Amygdala (tissue), 56 donors: ENCODE results near the gene AFAP1.

ENCODE experiments used
- DNase-seq, 56 donors: peaks; one replicate each; lab custom pipeline; 2025; lab: John Stamatoyannopoulos, UW

AFAP1 gene

GRCh38 chr4:7777871-7778509 lies 161.7 kb downstream of the AFAP1 start:
- no peak for DNase-seq

GRCh38 chr4:7777017-7777710 lies 162.5 kb downstream of the AFAP1 start:
- no peak for DNase-seq

GRCh38 chr4:7775396-7775795 lies 164.3 kb downstream of the AFAP1 start:
- DNase-seq: no peak

- peak in 4 of 56 donors; percentile 20 to 53 (median 28) for DNase-seq
Measured at GRCh38 chr4:7774301-7775294, 165.1 kb downstream of the AFAP1 start.

- DNase-seq: no peak
Measured at GRCh38 chr4:7773401-7774180, 166.1 kb downstream of the AFAP1 start.

DNA sequence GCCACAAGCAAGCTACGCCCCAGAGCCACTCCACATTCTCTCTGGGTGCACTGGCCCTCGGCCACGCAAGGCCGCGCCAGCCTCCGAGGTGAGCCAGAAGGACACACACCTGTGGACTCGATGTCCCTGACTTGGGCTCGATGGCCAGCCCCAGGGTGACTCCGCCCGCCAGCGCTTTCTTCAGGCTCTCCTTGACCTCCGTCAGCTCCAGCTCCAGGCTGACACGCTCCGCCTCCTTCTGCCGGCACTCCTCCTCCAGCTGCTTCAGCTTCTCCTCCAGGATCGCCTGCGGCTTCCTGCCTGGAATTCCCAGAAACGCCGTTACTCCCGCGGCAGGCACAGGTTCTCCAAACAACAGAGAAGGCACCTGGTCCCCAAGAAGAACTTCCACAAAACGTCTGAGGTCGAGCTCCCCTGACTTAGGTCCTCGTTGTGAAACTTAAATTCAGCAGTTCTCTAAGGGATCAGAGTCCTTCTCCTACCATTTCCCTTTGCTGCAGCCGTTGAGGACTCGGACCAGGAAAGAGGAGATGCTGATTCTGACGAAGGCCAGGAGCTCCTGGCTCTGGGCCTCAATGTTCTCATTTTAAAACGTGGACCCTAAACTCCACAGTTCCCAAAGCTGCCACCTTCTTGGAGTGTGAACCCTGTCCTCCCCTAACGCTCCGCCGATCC lies 166.8 kb downstream of the AFAP1 start:
- DNase-seq: no peak

DNA sequence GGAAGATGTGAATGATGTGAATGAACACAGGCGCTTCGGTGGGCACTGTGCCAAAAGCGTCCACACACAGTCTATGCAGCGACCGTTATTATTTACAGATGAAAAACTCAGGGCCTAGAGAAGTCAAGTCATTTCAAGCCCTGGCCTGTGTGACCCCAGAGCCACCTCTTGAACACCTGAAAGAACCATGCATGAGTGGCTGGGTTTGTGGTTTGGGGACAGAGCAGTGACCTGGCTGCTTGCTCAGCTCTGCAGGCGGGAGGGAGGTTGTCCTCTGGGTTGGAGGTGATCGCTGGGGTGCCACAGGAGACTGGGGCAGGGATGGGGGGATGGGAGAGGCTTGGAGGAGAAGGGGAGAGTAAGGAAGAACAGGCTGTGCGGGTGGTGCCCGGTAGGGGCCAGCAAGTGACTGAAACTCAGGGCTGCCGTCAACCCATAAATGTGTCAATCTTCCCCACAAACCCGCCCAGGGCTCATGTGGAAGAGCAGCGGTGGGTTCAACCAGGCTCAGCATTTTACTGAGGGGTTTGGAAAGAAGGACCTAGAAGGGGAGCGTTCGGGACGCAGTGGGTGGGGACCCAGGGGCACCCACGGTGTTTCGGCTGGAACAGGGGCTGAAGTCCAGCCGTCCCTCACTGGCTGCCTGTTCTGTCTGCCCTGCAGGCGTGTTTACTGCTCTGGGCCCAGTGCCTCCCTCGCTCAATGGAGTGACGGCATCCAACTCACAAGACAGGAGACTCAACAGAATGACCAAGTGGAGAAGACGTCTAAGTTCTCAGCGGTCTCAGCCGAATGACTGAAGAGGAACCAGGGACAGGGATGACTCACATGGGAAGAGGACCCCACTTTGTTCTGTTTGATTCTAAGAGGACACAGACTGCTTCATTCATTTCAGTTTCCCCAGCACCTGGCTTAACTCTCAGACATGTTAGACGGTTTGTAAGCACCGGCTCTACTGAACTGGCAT lies 167.8 kb downstream of the AFAP1 start:
- DNase-seq: peak in 1 of 56 donors; percentile 44

DNA sequence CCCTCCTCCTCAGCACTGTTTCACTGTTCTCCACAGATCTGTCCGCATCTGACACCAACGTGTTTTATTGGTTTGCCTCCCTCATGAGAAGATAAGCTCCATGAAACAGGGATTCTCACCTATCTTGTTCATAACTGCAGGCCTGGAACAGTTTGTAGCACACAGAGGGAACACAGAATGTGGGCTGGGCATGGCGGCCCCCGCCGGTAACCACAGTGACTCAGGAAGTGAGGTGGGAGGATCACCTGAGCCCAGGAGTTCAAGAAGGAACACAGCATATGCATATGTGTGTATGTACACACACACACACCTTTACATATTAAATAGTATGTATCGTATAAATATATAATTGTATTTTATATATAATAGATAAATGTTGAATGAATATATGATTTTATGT lies 168.6 kb downstream of the AFAP1 start:
- no peak for DNase-seq

- DNase-seq: peak in 1 of 56 donors; percentile 23
Measured at GRCh38 chr4:7770224-7771050, 169.2 kb downstream of the AFAP1 start.

- peak in 8 of 56 donors; percentile 20 to 49 (median 34) for DNase-seq
Measured at GRCh38 chr4:7769396-7770223, 170.1 kb downstream of the AFAP1 start.

GRCh38 chr4:7768736-7769135 lies 170.9 kb downstream of the AFAP1 start:
- DNase-seq: no peak

GRCh38 chr4:7767966-7768365 lies 171.7 kb downstream of the AFAP1 start:
- no peak for DNase-seq

DNA sequence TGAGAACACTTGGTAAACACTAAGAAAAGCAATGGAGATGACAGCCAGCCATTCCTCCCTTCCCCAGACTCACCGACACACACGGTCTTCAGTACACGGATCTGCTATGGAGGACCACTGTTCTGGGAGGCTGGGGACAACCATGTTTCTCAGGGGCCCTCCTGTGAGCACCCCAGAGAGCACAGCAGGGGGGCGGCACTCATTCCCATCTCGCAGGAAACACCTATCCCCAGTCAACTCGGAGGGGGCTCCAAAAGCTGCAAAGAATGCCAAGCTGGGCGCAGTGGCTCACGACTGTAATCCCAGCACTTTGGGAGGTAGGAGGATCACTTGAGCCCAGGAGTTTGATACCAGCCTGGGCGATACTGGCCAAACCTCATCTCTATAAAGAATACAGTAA lies 172.1 kb downstream of the AFAP1 start:
- DNase-seq: no peak

GRCh38 chr4:7766661-7767345 lies 172.9 kb downstream of the AFAP1 start:
- no peak for DNase-seq

DNA sequence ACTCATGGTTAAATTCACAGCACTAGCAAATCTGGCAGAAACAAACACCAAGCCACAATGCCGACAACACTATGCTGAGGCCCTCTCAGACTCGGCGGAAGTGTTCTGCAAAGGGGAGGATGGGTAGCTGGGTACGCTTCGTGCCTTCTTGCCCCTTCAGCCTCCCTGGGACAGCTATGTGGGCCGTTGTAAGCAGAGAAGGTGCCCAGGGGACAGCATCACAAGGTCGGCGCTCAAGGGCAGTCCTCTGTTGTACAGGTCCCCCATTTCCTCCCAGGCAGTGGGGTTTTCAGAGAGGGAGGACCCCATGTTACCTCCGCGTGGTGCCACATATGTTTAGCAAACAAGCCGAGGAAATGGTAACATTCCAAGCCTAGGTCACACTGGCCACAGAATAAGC lies 173.6 kb downstream of the AFAP1 start:
- no peak for DNase-seq

GRCh38 chr4:7765666-7766065 lies 174.0 kb downstream of the AFAP1 start:
- DNase-seq: no peak
